WTC11 (cell line): Measurements from ENCODE around the gene RELT. TPM values are rescaled to one million over a fixed set of nuclear protein-coding genes. Genes with fewer than 3 reads are reported as not detected.

Experiments used
- ATAC-seq: fragments of 200-7000 bp; cut with Tn5 transposase; 2 replicates; pipeline ENCODE4 v1.10.0; 2021; ENCODE audit warnings: mild to moderate bottlenecking, moderate library complexity
- CTCF ChIA-PET: fragments of 300-600 bp; sonication (Branson Sonifier 250); formaldehyde crosslinking; loops from one replicate; lab custom pipeline; 2021; ENCODE audit warnings: antibody characterized with exemption; lab: Charles Lee
- POLR2A ChIA-PET: fragments of 350-600 bp; sonication (Branson Sonifier 250); formaldehyde crosslinking; loops from one replicate; lab custom pipeline; 2021; ENCODE audit warnings: antibody characterized with exemption; lab: Charles Lee
- DNase-seq: peaks from one replicate; pipeline ENCODE4 v3.0.0; 2021; ENCODE audit warnings: low spot score
- H3K27ac Mint-ChIP-seq: 2 replicates; pipeline ENCODE4 v1.8.0; 2021; ENCODE audit warnings: mixed read lengths
- H3K27me3 Mint-ChIP-seq: 2 replicates; pipeline ENCODE4 v1.8.0; 2021; ENCODE audit warnings: low read depth, mild to moderate bottlenecking, moderate library complexity, mixed read lengths
- H3K36me3 Mint-ChIP-seq: 2 replicates; pipeline ENCODE4 v1.8.0; 2021; ENCODE audit warnings: mixed read lengths
- H3K4me1 Mint-ChIP-seq: 2 replicates; pipeline ENCODE4 v1.8.0; 2022; ENCODE audit warnings: mixed read lengths
- H3K4me3 Mint-ChIP-seq: 2 replicates; pipeline ENCODE4 v1.8.0; 2021; ENCODE audit warnings: mild to moderate bottlenecking, moderate library complexity, mixed read lengths
- H3K9me3 Mint-ChIP-seq: 2 replicates; pipeline ENCODE4 v1.8.0; 2021; ENCODE audit warnings: mixed read lengths
- ATF1 ChIP-seq: sonication (generic); formaldehyde crosslinking; IDR thresholded peaks from 2 replicates; pipeline ENCODE4 v1.8.1; 2023; ENCODE audit warnings: mild to moderate bottlenecking, moderate library complexity, missing genetic modification reagents
- CBFB ChIP-seq: sonication (generic); formaldehyde crosslinking; IDR thresholded peaks from 2 replicates; pipeline ENCODE4 v1.8.1; 2022; ENCODE audit warnings: mild to moderate bottlenecking, low read depth, missing genetic modification reagents
- ETV6 ChIP-seq: sonication (generic); formaldehyde crosslinking; IDR thresholded peaks from 2 replicates; pipeline ENCODE4 v1.8.1; 2022; ENCODE audit warnings: mild to moderate bottlenecking, missing genetic modification reagents
- FOXJ3 ChIP-seq: sonication (generic); formaldehyde crosslinking; IDR thresholded peaks from 2 replicates; pipeline ENCODE4 v1.9.0; 2021; ENCODE audit warnings: missing genetic modification reagents, mild to moderate bottlenecking, borderline replicate concordance
- JAZF1 ChIP-seq: fragments of 250-450 bp; sonication (Bioruptor Pico); IDR thresholded peaks from 2 replicates; pipeline ENCODE4 v1.9.0; 2021; ENCODE audit warnings: moderate library complexity, mild to moderate bottlenecking, inconsistent platforms
- KAT7 ChIP-seq: sonication (generic); formaldehyde crosslinking; IDR thresholded peaks from 2 replicates; pipeline ENCODE4 v1.8.1; 2023; ENCODE audit warnings: missing genetic modification reagents, mild to moderate bottlenecking, borderline replicate concordance
- NR3C1 ChIP-seq: sonication (generic); formaldehyde crosslinking; conservative IDR thresholded peaks from 2 replicates; pipeline ENCODE4 v1.8.1; 2023; ENCODE audit warnings: low read depth, mild to moderate bottlenecking, missing genetic modification reagents
- TEAD1 ChIP-seq: sonication (generic); formaldehyde crosslinking; IDR thresholded peaks from 2 replicates; pipeline ENCODE4 v1.8.0; 2022; ENCODE audit warnings: mild to moderate bottlenecking, missing genetic modification reagents
- TP53 ChIP-seq: sonication (generic); formaldehyde crosslinking; IDR thresholded peaks from 2 replicates; pipeline ENCODE4 v1.8.1; 2023; ENCODE audit warnings: mild to moderate bottlenecking, missing genetic modification reagents
- ZBTB21 ChIP-seq: sonication (generic); formaldehyde crosslinking; IDR thresholded peaks from 2 replicates; pipeline ENCODE4 v1.8.1; 2023; ENCODE audit warnings: mild to moderate bottlenecking, missing genetic modification reagents, borderline replicate concordance
- ZNF416 ChIP-seq: fragments of 250-450 bp; sonication (Bioruptor Pico); IDR thresholded peaks from 2 replicates; pipeline ENCODE4 v1.9.0; 2021; ENCODE audit warnings: mild to moderate bottlenecking, inconsistent platforms
- total RNA-seq: library from RNA; stranded (reverse); gene quantifications from 3 replicates; pipeline ENCODE4 v1.2.3, GENCODE V29; 2021
- TF ChIP-seq, protein P1 (sequence below): sonication (generic); formaldehyde crosslinking; IDR thresholded peaks from 2 replicates; pipeline ENCODE4 v1.8.0; 2023; ENCODE audit warnings: missing genetic modification reagents, mild to moderate bottlenecking, borderline replicate concordance
- TF ChIP-seq, protein P2 (sequence below): fragments of 250-450 bp; sonication (Bioruptor Pico); IDR thresholded peaks from 2 replicates; pipeline ENCODE4 v2.1.2; 2022; ENCODE audit warnings: mild to moderate bottlenecking, moderate library complexity
- TF ChIP-seq, protein P3 (sequence below): fragments of 250-450 bp; sonication (Bioruptor Pico); IDR thresholded peaks from 2 replicates; pipeline ENCODE4 v1.9.0; 2021; ENCODE audit warnings: mild to moderate bottlenecking
- TF ChIP-seq, protein P4 (sequence below): sonication (generic); formaldehyde crosslinking; IDR thresholded peaks from 2 replicates; pipeline ENCODE4 v1.8.1; 2022; ENCODE audit warnings: low read depth, mild to moderate bottlenecking, moderate library complexity, missing genetic modification reagents, borderline replicate concordance
- TF ChIP-seq, protein P5 (sequence below): sonication (generic); formaldehyde crosslinking; IDR thresholded peaks from 2 replicates; pipeline ENCODE4 v1.8.1; 2023; ENCODE audit warnings: mild to moderate bottlenecking, missing genetic modification reagents
- TF ChIP-seq, protein P6 (sequence below): sonication (generic); formaldehyde crosslinking; IDR thresholded peaks from 2 replicates; pipeline ENCODE4 v1.8.1; 2023; ENCODE audit warnings: mild to moderate bottlenecking, missing genetic modification reagents, moderate library complexity
- TF ChIP-seq, protein P7 (sequence below): sonication (generic); formaldehyde crosslinking; IDR thresholded peaks from 2 replicates; pipeline ENCODE4 v1.8.1; 2022; ENCODE audit warnings: missing genetic modification reagents, borderline replicate concordance
- TF ChIP-seq, protein P8 (sequence below): sonication (generic); formaldehyde crosslinking; IDR thresholded peaks from 2 replicates; pipeline ENCODE4 v1.8.0; 2022; ENCODE audit warnings: mild to moderate bottlenecking, missing genetic modification reagents
- TF ChIP-seq, protein P9 (sequence below): sonication (generic); formaldehyde crosslinking; IDR thresholded peaks from 2 replicates; pipeline ENCODE4 v1.8.0; 2023; ENCODE audit warnings: missing genetic modification reagents

RELT gene
- total RNA-seq, 1 experiment from 2014 or later, result 6.7 TPM

DNA sequence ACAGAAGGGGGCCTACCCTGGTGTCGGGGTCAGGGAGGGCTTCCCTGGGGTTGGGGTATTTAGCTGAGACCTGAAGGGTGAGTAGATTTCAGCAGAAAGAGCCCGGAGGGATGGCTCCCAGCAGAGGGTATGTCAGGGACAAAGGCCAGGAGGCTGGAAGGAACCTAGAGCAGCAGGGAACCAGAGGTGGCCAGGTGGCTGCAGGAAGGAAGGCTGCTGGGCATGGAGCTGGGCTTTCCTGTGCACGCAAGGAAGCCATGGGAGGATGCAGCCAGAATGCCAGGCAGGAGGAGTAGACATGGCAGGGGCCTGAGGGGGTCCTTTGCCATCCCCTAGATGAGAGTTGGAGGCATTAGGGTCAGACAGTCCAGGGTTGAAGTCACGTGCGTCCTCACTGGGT, 27.4 kb upstream of the RELT start (continued):
- TF ChIP-seq, protein P1, sequence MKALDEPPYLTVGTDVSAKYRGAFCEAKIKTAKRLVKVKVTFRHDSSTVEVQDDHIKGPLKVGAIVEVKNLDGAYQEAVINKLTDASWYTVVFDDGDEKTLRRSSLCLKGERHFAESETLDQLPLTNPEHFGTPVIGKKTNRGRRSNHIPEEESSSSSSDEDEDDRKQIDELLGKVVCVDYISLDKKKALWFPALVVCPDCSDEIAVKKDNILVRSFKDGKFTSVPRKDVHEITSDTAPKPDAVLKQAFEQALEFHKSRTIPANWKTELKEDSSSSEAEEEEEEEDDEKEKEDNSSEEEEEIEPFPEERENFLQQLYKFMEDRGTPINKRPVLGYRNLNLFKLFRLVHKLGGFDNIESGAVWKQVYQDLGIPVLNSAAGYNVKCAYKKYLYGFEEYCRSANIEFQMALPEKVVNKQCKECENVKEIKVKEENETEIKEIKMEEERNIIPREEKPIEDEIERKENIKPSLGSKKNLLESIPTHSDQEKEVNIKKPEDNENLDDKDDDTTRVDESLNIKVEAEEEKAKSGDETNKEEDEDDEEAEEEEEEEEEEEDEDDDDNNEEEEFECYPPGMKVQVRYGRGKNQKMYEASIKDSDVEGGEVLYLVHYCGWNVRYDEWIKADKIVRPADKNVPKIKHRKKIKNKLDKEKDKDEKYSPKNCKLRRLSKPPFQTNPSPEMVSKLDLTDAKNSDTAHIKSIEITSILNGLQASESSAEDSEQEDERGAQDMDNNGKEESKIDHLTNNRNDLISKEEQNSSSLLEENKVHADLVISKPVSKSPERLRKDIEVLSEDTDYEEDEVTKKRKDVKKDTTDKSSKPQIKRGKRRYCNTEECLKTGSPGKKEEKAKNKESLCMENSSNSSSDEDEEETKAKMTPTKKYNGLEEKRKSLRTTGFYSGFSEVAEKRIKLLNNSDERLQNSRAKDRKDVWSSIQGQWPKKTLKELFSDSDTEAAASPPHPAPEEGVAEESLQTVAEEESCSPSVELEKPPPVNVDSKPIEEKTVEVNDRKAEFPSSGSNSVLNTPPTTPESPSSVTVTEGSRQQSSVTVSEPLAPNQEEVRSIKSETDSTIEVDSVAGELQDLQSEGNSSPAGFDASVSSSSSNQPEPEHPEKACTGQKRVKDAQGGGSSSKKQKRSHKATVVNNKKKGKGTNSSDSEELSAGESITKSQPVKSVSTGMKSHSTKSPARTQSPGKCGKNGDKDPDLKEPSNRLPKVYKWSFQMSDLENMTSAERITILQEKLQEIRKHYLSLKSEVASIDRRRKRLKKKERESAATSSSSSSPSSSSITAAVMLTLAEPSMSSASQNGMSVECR (CRISPR knock-in tag), result no peak
- TF ChIP-seq TEAD1 (no peak), ZBTB21 (CRISPR knock-in tag) (no peak), JAZF1 (CRISPR knock-in tag) (no peak), TP53 (CRISPR knock-in tag) (no peak), FOXJ3 (no peak), ZNF416 (no peak), CBFB (CRISPR knock-in tag) (no peak), ETV6 (CRISPR knock-in tag) (no peak)
- TF ChIP-seq, protein P2, sequence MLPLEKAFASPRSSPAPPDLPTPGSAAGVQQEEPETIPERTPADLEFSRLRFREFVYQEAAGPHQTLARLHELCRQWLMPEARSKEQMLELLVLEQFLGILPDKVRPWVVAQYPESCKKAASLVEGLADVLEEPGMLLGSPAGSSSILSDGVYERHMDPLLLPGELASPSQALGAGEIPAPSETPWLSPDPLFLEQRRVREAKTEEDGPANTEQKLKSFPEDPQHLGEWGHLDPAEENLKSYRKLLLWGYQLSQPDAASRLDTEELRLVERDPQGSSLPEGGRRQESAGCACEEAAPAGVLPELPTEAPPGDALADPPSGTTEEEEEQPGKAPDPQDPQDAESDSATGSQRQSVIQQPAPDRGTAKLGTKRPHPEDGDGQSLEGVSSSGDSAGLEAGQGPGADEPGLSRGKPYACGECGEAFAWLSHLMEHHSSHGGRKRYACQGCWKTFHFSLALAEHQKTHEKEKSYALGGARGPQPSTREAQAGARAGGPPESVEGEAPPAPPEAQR, result no peak
- TF ChIP-seq, protein P3, sequence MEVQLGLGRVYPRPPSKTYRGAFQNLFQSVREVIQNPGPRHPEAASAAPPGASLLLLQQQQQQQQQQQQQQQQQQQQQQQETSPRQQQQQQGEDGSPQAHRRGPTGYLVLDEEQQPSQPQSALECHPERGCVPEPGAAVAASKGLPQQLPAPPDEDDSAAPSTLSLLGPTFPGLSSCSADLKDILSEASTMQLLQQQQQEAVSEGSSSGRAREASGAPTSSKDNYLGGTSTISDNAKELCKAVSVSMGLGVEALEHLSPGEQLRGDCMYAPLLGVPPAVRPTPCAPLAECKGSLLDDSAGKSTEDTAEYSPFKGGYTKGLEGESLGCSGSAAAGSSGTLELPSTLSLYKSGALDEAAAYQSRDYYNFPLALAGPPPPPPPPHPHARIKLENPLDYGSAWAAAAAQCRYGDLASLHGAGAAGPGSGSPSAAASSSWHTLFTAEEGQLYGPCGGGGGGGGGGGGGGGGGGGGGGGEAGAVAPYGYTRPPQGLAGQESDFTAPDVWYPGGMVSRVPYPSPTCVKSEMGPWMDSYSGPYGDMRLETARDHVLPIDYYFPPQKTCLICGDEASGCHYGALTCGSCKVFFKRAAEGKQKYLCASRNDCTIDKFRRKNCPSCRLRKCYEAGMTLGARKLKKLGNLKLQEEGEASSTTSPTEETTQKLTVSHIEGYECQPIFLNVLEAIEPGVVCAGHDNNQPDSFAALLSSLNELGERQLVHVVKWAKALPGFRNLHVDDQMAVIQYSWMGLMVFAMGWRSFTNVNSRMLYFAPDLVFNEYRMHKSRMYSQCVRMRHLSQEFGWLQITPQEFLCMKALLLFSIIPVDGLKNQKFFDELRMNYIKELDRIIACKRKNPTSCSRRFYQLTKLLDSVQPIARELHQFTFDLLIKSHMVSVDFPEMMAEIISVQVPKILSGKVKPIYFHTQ (CRISPR knock-in tag), result no peak
- TF ChIP-seq, protein P4, sequence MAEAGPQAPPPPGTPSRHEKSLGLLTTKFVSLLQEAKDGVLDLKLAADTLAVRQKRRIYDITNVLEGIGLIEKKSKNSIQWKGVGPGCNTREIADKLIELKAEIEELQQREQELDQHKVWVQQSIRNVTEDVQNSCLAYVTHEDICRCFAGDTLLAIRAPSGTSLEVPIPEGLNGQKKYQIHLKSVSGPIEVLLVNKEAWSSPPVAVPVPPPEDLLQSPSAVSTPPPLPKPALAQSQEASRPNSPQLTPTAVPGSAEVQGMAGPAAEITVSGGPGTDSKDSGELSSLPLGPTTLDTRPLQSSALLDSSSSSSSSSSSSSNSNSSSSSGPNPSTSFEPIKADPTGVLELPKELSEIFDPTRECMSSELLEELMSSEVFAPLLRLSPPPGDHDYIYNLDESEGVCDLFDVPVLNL (CRISPR knock-in tag), result no peak
- TF ChIP-seq, protein P5, sequence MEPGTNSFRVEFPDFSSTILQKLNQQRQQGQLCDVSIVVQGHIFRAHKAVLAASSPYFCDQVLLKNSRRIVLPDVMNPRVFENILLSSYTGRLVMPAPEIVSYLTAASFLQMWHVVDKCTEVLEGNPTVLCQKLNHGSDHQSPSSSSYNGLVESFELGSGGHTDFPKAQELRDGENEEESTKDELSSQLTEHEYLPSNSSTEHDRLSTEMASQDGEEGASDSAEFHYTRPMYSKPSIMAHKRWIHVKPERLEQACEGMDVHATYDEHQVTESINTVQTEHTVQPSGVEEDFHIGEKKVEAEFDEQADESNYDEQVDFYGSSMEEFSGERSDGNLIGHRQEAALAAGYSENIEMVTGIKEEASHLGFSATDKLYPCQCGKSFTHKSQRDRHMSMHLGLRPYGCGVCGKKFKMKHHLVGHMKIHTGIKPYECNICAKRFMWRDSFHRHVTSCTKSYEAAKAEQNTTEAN (CRISPR knock-in tag), result no peak
- TF ChIP-seq, protein P6, sequence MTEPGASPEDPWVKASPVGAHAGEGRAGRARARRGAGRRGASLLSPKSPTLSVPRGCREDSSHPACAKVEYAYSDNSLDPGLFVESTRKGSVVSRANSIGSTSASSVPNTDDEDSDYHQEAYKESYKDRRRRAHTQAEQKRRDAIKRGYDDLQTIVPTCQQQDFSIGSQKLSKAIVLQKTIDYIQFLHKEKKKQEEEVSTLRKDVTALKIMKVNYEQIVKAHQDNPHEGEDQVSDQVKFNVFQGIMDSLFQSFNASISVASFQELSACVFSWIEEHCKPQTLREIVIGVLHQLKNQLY (CRISPR knock-in tag), result no peak
- TF ChIP-seq, all 79 proteins: peak for 0

DNA sequence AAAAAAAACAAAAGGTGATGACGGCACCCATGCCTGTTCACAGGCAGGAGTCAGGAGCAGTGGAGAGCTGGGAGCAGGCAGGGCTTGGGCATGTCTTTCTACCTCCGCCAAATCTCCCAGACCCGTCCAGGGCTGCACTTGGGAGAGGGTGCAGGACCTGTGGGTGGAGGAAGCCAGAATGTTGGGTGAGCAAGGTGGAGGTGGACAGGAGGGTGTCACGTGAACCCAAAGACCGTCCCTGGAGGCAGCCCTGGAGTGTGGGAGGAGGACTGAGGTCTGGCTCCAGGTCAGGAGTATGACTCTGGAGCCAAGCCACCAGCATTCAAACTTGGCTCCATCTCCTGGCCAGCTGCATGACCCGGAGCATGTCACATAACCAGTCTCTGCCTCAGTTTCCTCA, 26.6 kb upstream of the RELT start:
- ATAC-seq (no peak), DNase-seq (no peak)
- Mint-ChIP-seq H3K36me3 (no peaks in the 10 kb centered on the region), H3K9me3 (no peaks in the 10 kb centered on the region), H3K27ac (no peak overlapping the region), H3K27me3 (no peaks in the 10 kb centered on the region; the same call in 1 of the 2 replicates), H3K4me1 (peaks cover 2% of the 10 kb centered on the region; the same call in 1 of the 2 replicates), H3K4me3 (no peak overlapping the region)
- ChIA-PET POLR2A (no interaction called here), CTCF (interaction anchor here (1.0 to 5.0 kb wide), 11 partner anchors 11 to 312 kb away, joined by 3 to 127 read pairs (median 21); partner anchors contain the start of gene ARHGEF17)
- TF ChIP-seq KAT7 (CRISPR knock-in tag) (no peak), NR3C1 (CRISPR knock-in tag) (no peak), ATF1 (CRISPR knock-in tag) (no peak)
- TF ChIP-seq, protein P6 (CRISPR knock-in tag), result no peak
- TF ChIP-seq, protein P7, sequence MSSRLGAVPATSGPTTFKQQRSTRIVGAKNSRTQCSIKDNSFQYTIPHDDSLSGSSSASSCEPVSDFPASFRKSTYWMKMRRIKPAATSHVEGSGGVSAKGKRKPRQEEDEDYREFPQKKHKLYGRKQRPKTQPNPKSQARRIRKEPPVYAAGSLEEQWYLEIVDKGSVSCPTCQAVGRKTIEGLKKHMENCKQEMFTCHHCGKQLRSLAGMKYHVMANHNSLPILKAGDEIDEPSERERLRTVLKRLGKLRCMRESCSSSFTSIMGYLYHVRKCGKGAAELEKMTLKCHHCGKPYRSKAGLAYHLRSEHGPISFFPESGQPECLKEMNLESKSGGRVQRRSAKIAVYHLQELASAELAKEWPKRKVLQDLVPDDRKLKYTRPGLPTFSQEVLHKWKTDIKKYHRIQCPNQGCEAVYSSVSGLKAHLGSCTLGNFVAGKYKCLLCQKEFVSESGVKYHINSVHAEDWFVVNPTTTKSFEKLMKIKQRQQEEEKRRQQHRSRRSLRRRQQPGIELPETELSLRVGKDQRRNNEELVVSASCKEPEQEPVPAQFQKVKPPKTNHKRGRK (CRISPR knock-in tag), result no peak
- TF ChIP-seq, protein P8, sequence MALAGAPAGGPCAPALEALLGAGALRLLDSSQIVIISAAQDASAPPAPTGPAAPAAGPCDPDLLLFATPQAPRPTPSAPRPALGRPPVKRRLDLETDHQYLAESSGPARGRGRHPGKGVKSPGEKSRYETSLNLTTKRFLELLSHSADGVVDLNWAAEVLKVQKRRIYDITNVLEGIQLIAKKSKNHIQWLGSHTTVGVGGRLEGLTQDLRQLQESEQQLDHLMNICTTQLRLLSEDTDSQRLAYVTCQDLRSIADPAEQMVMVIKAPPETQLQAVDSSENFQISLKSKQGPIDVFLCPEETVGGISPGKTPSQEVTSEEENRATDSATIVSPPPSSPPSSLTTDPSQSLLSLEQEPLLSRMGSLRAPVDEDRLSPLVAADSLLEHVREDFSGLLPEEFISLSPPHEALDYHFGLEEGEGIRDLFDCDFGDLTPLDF (CRISPR knock-in tag), result no peak
- TF ChIP-seq, protein P9, sequence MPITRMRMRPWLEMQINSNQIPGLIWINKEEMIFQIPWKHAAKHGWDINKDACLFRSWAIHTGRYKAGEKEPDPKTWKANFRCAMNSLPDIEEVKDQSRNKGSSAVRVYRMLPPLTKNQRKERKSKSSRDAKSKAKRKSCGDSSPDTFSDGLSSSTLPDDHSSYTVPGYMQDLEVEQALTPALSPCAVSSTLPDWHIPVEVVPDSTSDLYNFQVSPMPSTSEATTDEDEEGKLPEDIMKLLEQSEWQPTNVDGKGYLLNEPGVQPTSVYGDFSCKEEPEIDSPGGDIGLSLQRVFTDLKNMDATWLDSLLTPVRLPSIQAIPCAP (CRISPR knock-in tag), result no peak
